SK-N-SH (cell line): ENCODE results near the gene CENPP.

Experiments used
- CTCF ChIP-seq: fragments of 200-600 bp; sonication (generic); IDR thresholded peaks from 2 replicates; pipeline ENCODE4 v1.6.1; 2017; ENCODE audit warnings: antibody characterized with exemption, mild to moderate bottlenecking, moderate library complexity
- EZH2phosphoT487 ChIP-seq: fragments of 200-600 bp; sonication (generic); IDR thresholded peaks from 2 replicates; pipeline ENCODE4 v1.6.1; 2017; ENCODE audit warnings: low read depth, mixed run types, mild to moderate bottlenecking, antibody characterized with exemption, moderate library complexity, borderline replicate concordance
- POLR2AphosphoS5 ChIP-seq: IDR thresholded peaks from 2 replicates; pipeline ENCODE4 v1.6.1; 2012; ENCODE audit warnings: low read depth, low read length
- REST ChIP-seq: IDR thresholded peaks from 2 replicates; pipeline ENCODE4 v1.6.1; 2012; ENCODE audit warnings: mild to moderate bottlenecking, low read depth, low read length, moderate library complexity
- TAF1 ChIP-seq: IDR thresholded peaks from 2 replicates; pipeline ENCODE4 v1.6.1; 2012; ENCODE audit warnings: low read depth, mild to moderate bottlenecking, low read length, moderate library complexity, borderline replicate concordance
- TEAD4 ChIP-seq: IDR thresholded peaks from 2 replicates; pipeline ENCODE4 v1.4.0; 2012; ENCODE audit warnings: mild to moderate bottlenecking, borderline replicate concordance; ENCODE audit not compliant: insufficient read depth

GRCh38 chr9:92480986-92481633 is 155.4 kb downstream of the CENPP start:
- TF ChIP-seq EZH2phosphoT487 = no peak
- no peak for TF ChIP-seq TAF1
- no peak for TF ChIP-seq CTCF
- no peak for TF ChIP-seq POLR2AphosphoS5
- no peak for TF ChIP-seq TEAD4
- no peak for TF ChIP-seq REST
